ENCODE data around the gene FOSL2.
A peak's percentile ranks its signal among the peaks of the same experiment; 100 is the strongest.

- TF ChIP-seq POLR2A (IDR thresholded peaks at IDR 0.05) (no peak), CTCF (IDR thresholded peaks at IDR 0.05) (peak in 1 of 3 experiments; percentile 1)
These were observed 2.4 kb upstream of the FOSL2 start for GRCh38 chr2:28390241-28390745.
